Brain microvascular endothelial cell (primary cell): ENCODE data around the gene ARHGEF4.

Experiments used
- DNase-seq: peaks from one replicate; pipeline ENCODE4 v3.0.0-alpha.2; 2020
- H3K27ac ChIP-seq: fragments of 250-450 bp; sonication (Bioruptor Pico); 2 replicates; pipeline ENCODE4 v1.5.1; 2020; ENCODE audit warnings: mild to moderate bottlenecking, moderate library complexity
- H3K27me3 ChIP-seq: fragments of 250-450 bp; sonication (Bioruptor Pico); replicated peaks from 2 replicates; pipeline ENCODE4 v1.5.1; 2020; ENCODE audit warnings: mild to moderate bottlenecking
- H3K36me3 ChIP-seq: fragments of 250-450 bp; sonication (Bioruptor Pico); replicated peaks from 2 replicates; pipeline ENCODE4 v1.5.1; 2020; ENCODE audit warnings: mild to moderate bottlenecking
- H3K4me3 ChIP-seq: 2 replicates; pipeline ENCODE4 v1.5.1; 2011; ENCODE audit warnings: low read depth, mild to moderate bottlenecking, control low read depth, low read length, moderate library complexity
- in situ Hi-C: cut with HindIII; loops from 2 replicates; pipeline ENCODE4 v1.10.0; 2017; ENCODE audit warnings: low sequenced_read_pairs, low pct_ligation_motif_present
- TF ChIP-seq, protein P1 (sequence below): IDR thresholded peaks from 2 replicates; pipeline ENCODE4 v1.5.1; 2011; ENCODE audit warnings: low read depth, mild to moderate bottlenecking, moderate library complexity, low read length, control low read depth, inconsistent platforms; ENCODE audit errors: missing control alignments

The ARHGEF4 gene

DNA sequence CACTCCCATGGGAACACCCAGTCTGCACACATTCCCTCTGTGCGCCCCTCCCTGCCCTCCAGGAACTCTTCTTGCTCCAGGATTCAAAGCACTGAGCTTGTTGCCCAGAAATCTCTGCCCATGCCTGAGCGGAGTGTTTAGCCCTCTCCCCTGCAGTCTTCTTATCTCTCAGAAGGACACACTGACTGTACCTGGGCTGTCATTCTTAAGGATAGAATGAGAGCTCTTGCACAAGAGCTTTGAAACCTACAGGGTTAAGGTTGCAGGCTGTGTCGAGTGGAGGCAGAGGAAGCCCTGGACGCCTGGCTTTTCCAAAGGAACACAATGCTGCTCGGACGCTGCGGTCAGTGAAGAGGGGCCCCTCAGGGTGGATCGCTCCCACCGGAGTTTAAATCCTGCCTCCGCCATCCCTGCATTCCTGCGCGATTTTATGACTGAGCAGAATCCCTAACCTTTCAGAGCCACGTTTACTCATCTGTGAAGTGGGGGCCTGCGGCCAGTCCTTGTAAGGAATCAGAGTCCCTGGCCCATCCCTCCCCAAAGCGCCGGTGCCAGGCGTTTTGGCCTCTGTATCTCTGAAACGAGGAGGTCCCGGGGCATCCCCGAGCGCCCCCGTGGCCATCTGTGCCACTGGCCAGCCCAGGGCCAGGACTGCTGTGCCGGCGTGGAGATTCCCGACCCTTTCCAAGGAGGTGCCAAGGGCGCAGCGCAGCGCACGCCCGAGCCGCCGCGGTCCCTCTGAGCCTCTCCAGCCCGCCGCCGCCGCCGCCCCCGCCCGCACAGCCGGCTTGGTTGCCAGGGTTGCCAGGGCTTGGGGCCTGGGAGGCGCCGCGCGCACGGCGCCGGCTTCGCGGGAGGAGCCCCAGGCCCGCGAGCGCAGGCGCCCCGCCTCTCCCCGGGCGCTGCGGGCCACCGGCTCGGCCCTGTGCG lies 197.7 kb downstream of the ARHGEF4 start:
- H3K27me3 ChIP-seq, result peaks cover 24% of the 10 kb centered on the region
- in situ Hi-C loops, result no loop called here
- H3K36me3 ChIP-seq, result no peaks in the 10 kb centered on the region
- H3K27ac ChIP-seq, result no peak overlapping the region
- DNase-seq, result no peak
- peak overlapping the region; percentile 45 for H3K4me3 ChIP-seq
- TF ChIP-seq, protein P1, sequence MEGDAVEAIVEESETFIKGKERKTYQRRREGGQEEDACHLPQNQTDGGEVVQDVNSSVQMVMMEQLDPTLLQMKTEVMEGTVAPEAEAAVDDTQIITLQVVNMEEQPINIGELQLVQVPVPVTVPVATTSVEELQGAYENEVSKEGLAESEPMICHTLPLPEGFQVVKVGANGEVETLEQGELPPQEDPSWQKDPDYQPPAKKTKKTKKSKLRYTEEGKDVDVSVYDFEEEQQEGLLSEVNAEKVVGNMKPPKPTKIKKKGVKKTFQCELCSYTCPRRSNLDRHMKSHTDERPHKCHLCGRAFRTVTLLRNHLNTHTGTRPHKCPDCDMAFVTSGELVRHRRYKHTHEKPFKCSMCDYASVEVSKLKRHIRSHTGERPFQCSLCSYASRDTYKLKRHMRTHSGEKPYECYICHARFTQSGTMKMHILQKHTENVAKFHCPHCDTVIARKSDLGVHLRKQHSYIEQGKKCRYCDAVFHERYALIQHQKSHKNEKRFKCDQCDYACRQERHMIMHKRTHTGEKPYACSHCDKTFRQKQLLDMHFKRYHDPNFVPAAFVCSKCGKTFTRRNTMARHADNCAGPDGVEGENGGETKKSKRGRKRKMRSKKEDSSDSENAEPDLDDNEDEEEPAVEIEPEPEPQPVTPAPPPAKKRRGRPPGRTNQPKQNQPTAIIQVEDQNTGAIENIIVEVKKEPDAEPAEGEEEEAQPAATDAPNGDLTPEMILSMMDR, result no peak

DNA sequence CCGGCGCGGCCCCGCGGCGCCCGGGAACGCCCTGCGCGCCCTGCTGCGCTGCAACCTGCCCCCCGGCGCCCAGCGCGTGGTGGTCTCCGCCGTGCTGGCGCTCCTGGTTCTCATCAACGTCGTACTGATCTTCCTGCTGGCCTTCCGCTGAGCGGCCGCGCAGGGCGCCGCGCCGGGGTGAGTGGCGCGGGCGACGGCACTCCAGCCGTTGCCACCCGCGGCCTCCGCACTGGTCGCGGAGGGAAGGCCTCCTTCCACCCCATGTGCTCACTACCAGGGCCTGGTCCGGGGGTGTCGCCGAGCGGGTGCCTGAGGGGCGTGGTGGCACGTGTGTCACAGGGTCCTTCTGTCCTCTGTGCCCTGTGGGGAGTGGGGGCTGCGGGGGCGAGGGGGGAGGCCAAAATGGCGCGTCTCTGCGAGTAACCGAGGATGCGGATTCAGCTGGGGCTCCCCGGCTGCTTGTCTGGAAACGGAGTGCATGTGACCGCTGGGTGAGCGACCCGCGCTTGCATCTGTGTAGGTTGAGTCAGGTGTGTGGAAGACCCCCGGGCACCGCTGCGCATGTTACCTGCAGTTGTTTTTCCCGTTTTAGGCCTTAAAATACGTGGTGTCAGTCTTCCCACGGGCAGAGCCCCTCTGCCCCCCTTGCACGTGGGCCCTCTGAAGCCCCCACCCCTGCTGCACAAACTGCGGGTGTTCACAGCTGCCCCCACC lies 198.6 kb downstream of the ARHGEF4 start:
- no peaks in the 10 kb centered on the region for H3K36me3 ChIP-seq
- H3K27me3 ChIP-seq, result peaks cover 33% of the 10 kb centered on the region
- H3K27ac ChIP-seq, result no peak overlapping the region

DNA sequence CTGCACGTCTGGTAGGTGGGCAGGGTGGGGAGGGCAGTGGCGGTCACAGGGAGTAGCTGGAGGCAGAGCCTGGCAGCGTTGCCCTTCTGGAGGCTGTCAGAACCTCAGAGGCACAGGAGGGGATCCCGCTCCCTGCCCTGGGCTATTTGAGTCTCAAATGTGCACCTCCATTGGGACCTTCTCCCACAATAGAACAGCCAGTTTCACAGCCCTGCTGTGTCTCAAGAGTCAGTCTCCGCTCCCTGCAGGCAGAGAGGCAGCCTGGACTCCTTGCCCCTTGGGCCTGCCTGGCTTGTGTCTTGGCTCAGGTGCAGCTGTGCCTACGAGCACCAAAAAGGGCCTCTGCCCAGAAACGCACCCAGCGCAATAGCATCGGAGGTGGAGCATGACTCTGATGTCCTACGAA lies 199.1 kb downstream of the ARHGEF4 start:
- no peak overlapping the region for H3K4me3 ChIP-seq
- no peak for DNase-seq
- no peaks in the 10 kb centered on the region for H3K36me3 ChIP-seq
- H3K27ac ChIP-seq, result no peak overlapping the region
- in situ Hi-C loops, result no loop called here
- TF ChIP-seq, protein P1, result no peak
- peaks cover 33% of the 10 kb centered on the region for H3K27me3 ChIP-seq

More for the DNA sequence above, 198.6 kb downstream of the ARHGEF4 start:
- DNase-seq, result no peak
- in situ Hi-C loops, result no loop called here
- peak overlapping the region; percentile 39 for H3K4me3 ChIP-seq
- TF ChIP-seq, protein P1, result no peak

DNA sequence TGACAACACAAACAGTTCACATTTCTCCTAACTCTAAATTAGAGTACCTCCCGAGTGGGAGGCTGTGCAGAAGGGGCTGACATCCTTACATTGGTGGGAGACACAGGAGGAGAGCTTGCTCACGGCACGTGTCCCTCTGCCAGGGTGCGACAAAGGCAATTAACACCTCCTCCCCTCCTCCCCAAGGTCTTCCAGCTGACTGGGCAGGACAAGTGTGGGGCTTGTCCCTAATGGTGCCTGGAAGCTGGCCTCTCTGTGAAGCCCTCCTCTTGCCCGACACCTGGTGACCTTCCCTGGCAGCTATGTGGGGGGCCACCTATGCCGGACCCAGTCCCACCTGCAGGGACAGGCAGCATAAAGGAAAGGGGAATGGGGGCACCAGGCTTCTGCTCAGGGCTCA lies 199.6 kb downstream of the ARHGEF4 start:
- H3K4me3 ChIP-seq, result no peak overlapping the region
- H3K36me3 ChIP-seq, result no peaks in the 10 kb centered on the region
- no peak for DNase-seq
- no peak overlapping the region for H3K27ac ChIP-seq
- TF ChIP-seq, protein P1, result no peak
- in situ Hi-C loops, result no loop called here
- H3K27me3 ChIP-seq, result peaks cover 33% of the 10 kb centered on the region

DNA sequence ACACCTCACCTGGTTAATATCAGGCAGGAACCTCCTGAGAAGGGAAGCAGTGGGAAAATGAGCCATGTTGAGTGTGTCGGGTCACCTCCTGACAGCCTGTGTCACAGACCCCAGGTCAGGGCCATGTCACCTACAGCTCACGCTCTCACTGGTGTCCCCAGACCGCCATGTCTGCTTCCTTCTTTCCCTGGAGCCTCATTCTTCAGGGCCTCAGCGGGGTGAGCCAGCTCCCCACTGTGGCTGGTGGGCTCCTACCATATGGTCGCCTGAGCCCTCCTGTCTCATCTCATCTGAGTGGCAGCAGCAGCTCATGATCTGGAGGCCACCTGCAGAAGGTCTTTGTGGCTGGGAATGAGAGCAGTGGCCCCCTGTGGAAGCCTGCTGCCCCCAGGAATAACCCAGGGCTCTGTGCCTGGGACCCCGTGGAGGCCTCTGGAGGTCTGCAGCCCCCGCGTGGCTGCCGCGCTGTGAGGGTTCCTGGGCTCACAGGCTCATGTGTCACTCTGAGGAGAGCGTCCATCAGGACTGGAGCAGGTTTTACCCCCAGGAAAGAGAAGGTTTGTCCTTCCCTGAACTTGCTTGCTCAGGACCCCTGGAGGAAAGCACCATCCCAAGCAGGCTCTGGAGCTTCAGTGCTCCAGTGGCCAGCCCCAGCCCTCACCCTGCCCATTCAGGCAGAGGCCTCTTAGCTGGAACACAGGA lies 200.1 kb downstream of the ARHGEF4 start:
- H3K27me3 ChIP-seq, result peaks cover 33% of the 10 kb centered on the region
- TF ChIP-seq, protein P1, result no peak
- in situ Hi-C loops, result no loop called here

More for the DNA sequence above, 200.1 kb downstream of the ARHGEF4 start:
- no peak overlapping the region for H3K4me3 ChIP-seq
- DNase-seq, result no peak
- no peak overlapping the region for H3K27ac ChIP-seq
- H3K36me3 ChIP-seq, result no peaks in the 10 kb centered on the region
